HG03045 (cell line): ENCODE measurements around the gene TTC39C.
"Not testable (repeated sequence)": the region's sequence is repeated elsewhere in the genome, so short reads cannot be mapped to it uniquely, and the experiment has no call there.

Experiments
- ATAC-seq: cut with Tn5 transposase; IDR thresholded peaks from one replicate; pipeline ENCODE4 v1.9.1; 2021; ENCODE audit warnings: mild to moderate bottlenecking, moderate library complexity; ENCODE audit not compliant: unreplicated experiment

TTC39C gene

GRCh38 chr18:24051031-24051947, 36.7 kb downstream of the TTC39C start:
- no peak for ATAC-seq

GRCh38 chr18:24052053-24052452, 37.5 kb downstream of the TTC39C start:
- ATAC-seq: no peak

- no peak for ATAC-seq
These were observed 38.7 kb downstream of the TTC39C start for GRCh38 chr18:24053211-24053610.

- ATAC-seq: no peak
These were observed 39.6 kb downstream of the TTC39C start for GRCh38 chr18:24054130-24054529.

- no peak for ATAC-seq
These were observed 40.7 kb downstream of the TTC39C start for GRCh38 chr18:24055009-24055804.

GRCh38 chr18:24055878-24056277, 41.3 kb downstream of the TTC39C start:
- no peak for ATAC-seq

- ATAC-seq: no peak
These were observed 42.0 kb downstream of the TTC39C start for GRCh38 chr18:24056506-24056905.

GRCh38 chr18:24057804-24058203, 43.2 kb downstream of the TTC39C start:
- ATAC-seq: no peak

- not testable (repeated sequence) for ATAC-seq
These were observed 44.8 kb downstream of the TTC39C start for GRCh38 chr18:24059385-24059784.

- no peak for ATAC-seq
These were observed 46.1 kb downstream of the TTC39C start for GRCh38 chr18:24060644-24061043.

GRCh38 chr18:24063121-24063731, 48.7 kb downstream of the TTC39C start:
- no peak for ATAC-seq

- no peak for ATAC-seq
These were observed 50.0 kb downstream of the TTC39C start for GRCh38 chr18:24064391-24065100.

- no peak for ATAC-seq
These were observed 51.4 kb downstream of the TTC39C start for GRCh38 chr18:24065906-24066305.

- no peak for ATAC-seq
These were observed 54.6 kb downstream of the TTC39C start for GRCh38 chr18:24068945-24069693.

- ATAC-seq: no peak
These were observed 56.5 kb downstream of the TTC39C start for GRCh38 chr18:24071029-24071428.

- no peak for ATAC-seq
These were observed 57.2 kb downstream of the TTC39C start for GRCh38 chr18:24071779-24072178.

- ATAC-seq: no peak
These were observed 58.2 kb downstream of the TTC39C start for GRCh38 chr18:24072743-24073142.

GRCh38 chr18:24073791-24074190, 59.2 kb downstream of the TTC39C start:
- ATAC-seq: no peak

GRCh38 chr18:24074757-24075156, 60.2 kb downstream of the TTC39C start:
- ATAC-seq: not testable (repeated sequence)
